Caco-2 (cell line): ENCODE results near the gene ANAPC5. TPM values are rescaled to one million over a fixed set of nuclear protein-coding genes. Genes with fewer than 3 reads are reported as not detected.
"Not testable (repeated sequence)": the region's sequence is repeated elsewhere in the genome, so short reads cannot be mapped to it uniquely, and the experiment has no call there.

Experiments used
- BruUV-seq: library from RNA; stranded (reverse); fragments of 400-500 nt; replicated peaks from 2 replicates; lab custom pipeline; 2021; lab: Mats Ljungman, UMichigan
- CTCF ChIA-PET: fragments of 300-600 bp; sonication (Branson Sonifier 250); formaldehyde crosslinking; loops from one replicate; lab custom pipeline; 2022; ENCODE audit warnings: antibody characterized with exemption; lab: Charles Lee
- POLR2A ChIA-PET: fragments of 300-600 bp; sonication (Branson Sonifier 250); formaldehyde crosslinking; loops from one replicate; lab custom pipeline; 2022; ENCODE audit warnings: antibody characterized with exemption; lab: Charles Lee
- DNase-seq, 2 experiments: peaks; one replicate each; pipeline versions ENCODE4 v3.0.0 to v3.0.0-alpha.2; 2020 to 2022
- H3K27me3 ChIP-seq: replicated peaks from 2 replicates; pipeline ENCODE4 v1.6.0; 2011; ENCODE audit warnings: low read length; ENCODE audit not compliant: control insufficient read depth, insufficient read depth
- H3K36me3 ChIP-seq: 2 replicates; pipeline ENCODE4 v1.5.1; 2011; ENCODE audit warnings: low read length; ENCODE audit not compliant: control insufficient read depth, insufficient read depth
- H3K4me1 ChIP-seq: fragments of 250-450 bp; sonication (Bioruptor Pico); 2 replicates; pipeline ENCODE4 v1.5.1; 2020; ENCODE audit warnings: mild to moderate bottlenecking
- H3K4me3 ChIP-seq: 2 replicates; pipeline ENCODE4 v1.5.1; 2011; ENCODE audit warnings: low read depth, mild to moderate bottlenecking, control low read depth, low read length
- H3K9me3 ChIP-seq: fragments of 250-450 bp; sonication (Bioruptor Pico); 2 replicates; pipeline ENCODE4 v1.5.1; 2020; ENCODE audit warnings: mild to moderate bottlenecking, moderate library complexity
- H3K27ac Mint-ChIP-seq: one replicate; pipeline ENCODE4 v1.8.0; 2022; ENCODE audit warnings: mixed read lengths; ENCODE audit not compliant: unreplicated experiment
- H3K27me3 Mint-ChIP-seq: one replicate; pipeline ENCODE4 v1.8.0; 2022; ENCODE audit warnings: mixed read lengths; ENCODE audit not compliant: insufficient read depth, unreplicated experiment
- H3K36me3 Mint-ChIP-seq: one replicate; pipeline ENCODE4 v1.8.0; 2022; ENCODE audit warnings: mild to moderate bottlenecking, mixed read lengths; ENCODE audit not compliant: insufficient read depth, unreplicated experiment
- H3K4me1 Mint-ChIP-seq: one replicate; pipeline ENCODE4 v1.8.0; 2022; ENCODE audit warnings: low read depth, mixed read lengths; ENCODE audit not compliant: unreplicated experiment
- H3K4me3 Mint-ChIP-seq: one replicate; pipeline ENCODE4 v1.8.0; 2022; ENCODE audit warnings: mild to moderate bottlenecking, moderate library complexity, mixed read lengths; ENCODE audit not compliant: unreplicated experiment
- H3K9me3 Mint-ChIP-seq: one replicate; pipeline ENCODE4 v1.8.0; 2022; ENCODE audit warnings: mixed read lengths; ENCODE audit not compliant: unreplicated experiment
- CTCF ChIP-seq, 2 experiments: fragments of 200-600 bp in 1 of 2; IDR thresholded peaks; 1 replicate in 1 of 2; 2 replicates in 1 of 2; pipeline versions ENCODE4 v1.5.1 to v1.8.0; 2011 to 2022; ENCODE audit warnings: antibody characterized with exemption in 1 of 2, control low read depth in 1 of 2, inconsistent platforms in 1 of 2, low read depth in 1 of 2, low read length in 1 of 2, mild to moderate bottlenecking in 1 of 2, moderate library complexity in 1 of 2; ENCODE audit not compliant: insufficient read depth in 1 of 2, severe bottlenecking in 1 of 2, unreplicated experiment in 1 of 2
- intact Hi-C: fragments of 100-400 bp; cut with micrococcal nuclease; formaldehyde crosslinking; loops from one replicate; pipeline ENCODE4 v1.10.0; 2022; ENCODE audit not compliant: unreplicated experiment
- total RNA-seq: library from RNA; stranded (reverse); gene quantifications from 2 replicates; pipeline ENCODE4 v1.2.3, GENCODE V29; 2022

The ANAPC5 gene
- total RNA-seq, 1 experiment from 2014 or later, result 106 TPM

GRCh38 chr12:121379945-121380344 is 27.7 kb upstream of the ANAPC5 start:
- POLR2A ChIA-PET, result no interaction called here
- Mint-ChIP-seq H3K9me3 (no peaks in the 10 kb centered on the region), H3K4me3 (no peak overlapping the region), H3K27me3 (no peaks in the 10 kb centered on the region), H3K27ac (no peak overlapping the region), H3K36me3 (peaks cover 11% of the 10 kb centered on the region), H3K4me1 (peaks cover 10% of the 10 kb centered on the region)
- BruUV-seq, result no TSS peak
- Histone ChIP-seq H3K9me3 (no peaks in the 10 kb centered on the region), H3K4me3 (no peak overlapping the region), H3K27me3 (no peaks in the 10 kb centered on the region), H3K4me1 (peaks cover 15% of the 10 kb centered on the region), H3K36me3 (no peaks in the 10 kb centered on the region)
- no peak for TF ChIP-seq CTCF (IDR thresholded peaks at IDR 0.05; ENCODE audit: insufficient read depth in 1 of 2, low read depth in 1 of 2, low read length in 1 of 2, severe bottlenecking in 1 of 2, unreplicated experiment in 1 of 2)
- CTCF ChIA-PET, result no interaction called here
- intact Hi-C loops, result no loop called here
- no peak for DNase-seq

- peaks cover 13% of the 10 kb centered on the region for H3K36me3 Mint-ChIP-seq
- no peaks in the 10 kb centered on the region for H3K27me3 Mint-ChIP-seq
- no TSS peak for BruUV-seq
- intact Hi-C loops, result no loop called here
- peaks cover 10% of the 10 kb centered on the region for H3K4me1 Mint-ChIP-seq
- Histone ChIP-seq H3K36me3 (no peaks in the 10 kb centered on the region), H3K9me3 (no peaks in the 10 kb centered on the region), H3K4me3 (no peak overlapping the region), H3K27me3 (no peaks in the 10 kb centered on the region), H3K4me1 (peaks cover 15% of the 10 kb centered on the region)
- DNase-seq, result no peak
- POLR2A ChIA-PET, result no interaction called here
- CTCF ChIA-PET, result no interaction called here
- no peak for TF ChIP-seq CTCF (IDR thresholded peaks at IDR 0.05; ENCODE audit: insufficient read depth in 1 of 2, low read depth in 1 of 2, low read length in 1 of 2, severe bottlenecking in 1 of 2, unreplicated experiment in 1 of 2)
- no peak overlapping the region for H3K4me3 Mint-ChIP-seq
- H3K9me3 Mint-ChIP-seq, result no peaks in the 10 kb centered on the region
- no peak overlapping the region for H3K27ac Mint-ChIP-seq
These were observed 26.5 kb upstream of the ANAPC5 start for GRCh38 chr12:121378736-121379135.

GRCh38 chr12:121376754-121377697 is 24.8 kb upstream of the ANAPC5 start:
- CTCF ChIA-PET, result interaction anchor here (0.6 kb wide), 1 partner anchor 418 kb away, joined by 3 read pairs; no protein-coding TSS in a partner anchor
- Mint-ChIP-seq H3K4me1 (peaks cover 10% of the 10 kb centered on the region), H3K4me3 (peak overlapping the region; percentile 63), H3K27me3 (no peaks in the 10 kb centered on the region), H3K36me3 (peaks cover 13% of the 10 kb centered on the region), H3K9me3 (no peaks in the 10 kb centered on the region), H3K27ac (peak overlapping the region; percentile 91)
- POLR2A ChIA-PET, result interaction anchor here (1.0 to 1.5 kb wide), 4 partner anchors 22 to 25 kb away, joined by 3 to 5 read pairs (median 4); partner anchors contain the start of genes ANAPC5 and RNF34
- peak in 1 of 2 experiments; percentile 50 for DNase-seq
- Histone ChIP-seq H3K9me3 (no peaks in the 10 kb centered on the region), H3K4me1 (peaks cover 15% of the 10 kb centered on the region), H3K36me3 (no peaks in the 10 kb centered on the region), H3K27me3 (no peaks in the 10 kb centered on the region), H3K4me3 (no peak overlapping the region)
- no peak for TF ChIP-seq CTCF (IDR thresholded peaks at IDR 0.05; ENCODE audit: insufficient read depth in 1 of 2, low read depth in 1 of 2, low read length in 1 of 2, severe bottlenecking in 1 of 2, unreplicated experiment in 1 of 2)
- BruUV-seq, result no TSS peak
- intact Hi-C loops, result no loop called here

GRCh38 chr12:121374945-121375584 is 22.9 kb upstream of the ANAPC5 start:
- H3K27me3 Mint-ChIP-seq, H3K9me3 Mint-ChIP-seq, H3K27me3 ChIP-seq, H3K36me3 ChIP-seq, H3K27ac Mint-ChIP-seq, H3K4me3 ChIP-seq, DNase-seq, H3K9me3 ChIP-seq, intact Hi-C loops, H3K4me3 Mint-ChIP-seq, CTCF ChIA-PET, BruUV-seq: not testable (repeated sequence)
- POLR2A ChIA-PET, result interaction anchor here (0.6 kb wide), 1 partner anchor 79 kb away, joined by 3 read pairs; the partner anchor contains the start of gene CAMKK2
- H3K4me1 ChIP-seq, result peaks cover 15% of the 10 kb centered on the region
- peaks cover 13% of the 10 kb centered on the region for H3K36me3 Mint-ChIP-seq
- peaks cover 10% of the 10 kb centered on the region for H3K4me1 Mint-ChIP-seq
